HuH-7.5 (cell line): ENCODE data around the gene CDYL.

Experiments
- DNase-seq: peaks from one replicate; pipeline ENCODE4 v3.0.0; 2011; ENCODE audit warnings: low spot score

Gene CDYL

GRCh38 chr6:4776131-4776492 is at the start of gene CDYL:
TSS of gene CDYL (plus strand) at chr6:4776404. CDS start at chr6:4776784, 380 bp downstream.
- peak; percentile 75 for DNase-seq

DNA sequence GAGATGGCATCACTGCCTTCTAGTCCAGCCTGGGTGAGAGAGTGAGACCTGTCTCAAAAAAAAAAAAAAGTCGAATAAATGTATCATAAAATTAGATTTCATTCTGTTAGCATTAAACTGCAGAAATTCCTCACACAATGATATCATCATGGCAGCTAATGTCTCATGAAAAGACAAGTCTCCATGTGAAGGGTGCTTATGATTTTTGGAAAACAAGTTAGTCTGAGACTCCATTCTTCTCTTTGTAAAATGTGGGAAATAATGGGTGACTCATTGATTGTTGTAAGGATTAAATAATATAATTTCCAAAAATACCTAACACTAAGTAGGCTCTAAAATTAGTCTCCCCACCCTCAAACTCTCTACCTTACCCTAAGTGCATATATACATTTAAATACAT is 49.6 kb upstream of the CDYL start:
- DNase-seq: no peak

GRCh38 chr6:4727217-4727616 is 49.0 kb upstream of the CDYL start:
- DNase-seq: no peak

DNA sequence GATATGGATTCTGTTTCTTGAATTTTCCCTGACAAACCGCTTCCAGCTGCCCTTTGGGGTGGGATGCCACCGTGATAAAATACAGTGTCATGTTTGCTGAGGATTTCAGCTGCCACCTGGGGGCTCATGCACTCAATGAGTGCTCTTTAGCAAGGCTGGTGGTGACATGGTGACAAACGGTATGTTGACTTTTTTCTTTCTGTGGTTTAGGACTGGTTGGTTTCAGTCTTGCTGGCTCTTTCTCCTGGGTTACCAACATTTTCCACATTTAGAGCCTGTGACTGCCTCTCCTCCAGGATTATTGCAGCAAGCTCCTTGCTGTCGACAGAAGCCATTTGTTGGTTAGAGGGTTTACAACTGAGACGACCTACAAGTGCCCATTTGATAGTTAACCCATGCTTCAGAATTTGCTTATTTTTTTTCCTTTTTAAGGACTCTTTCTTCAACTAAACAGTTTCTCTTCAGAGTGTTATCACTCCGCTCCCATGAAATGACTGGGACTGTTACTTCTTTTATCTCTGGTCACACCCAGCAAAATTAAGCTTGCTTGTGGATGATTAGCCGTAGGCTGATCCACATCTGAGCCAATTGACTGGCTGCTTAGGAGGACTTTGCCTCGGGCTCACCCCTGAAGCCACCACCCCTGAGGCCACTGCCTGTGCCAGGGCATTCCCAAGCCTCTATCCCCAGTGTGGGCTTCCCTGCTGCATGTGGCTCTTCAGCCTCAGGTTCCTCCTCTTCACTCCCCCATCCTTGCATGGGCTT is 48.4 kb upstream of the CDYL start:
- no peak for DNase-seq

GRCh38 chr6:4728436-4728769 is 47.8 kb upstream of the CDYL start:
- DNase-seq: no peak

DNA sequence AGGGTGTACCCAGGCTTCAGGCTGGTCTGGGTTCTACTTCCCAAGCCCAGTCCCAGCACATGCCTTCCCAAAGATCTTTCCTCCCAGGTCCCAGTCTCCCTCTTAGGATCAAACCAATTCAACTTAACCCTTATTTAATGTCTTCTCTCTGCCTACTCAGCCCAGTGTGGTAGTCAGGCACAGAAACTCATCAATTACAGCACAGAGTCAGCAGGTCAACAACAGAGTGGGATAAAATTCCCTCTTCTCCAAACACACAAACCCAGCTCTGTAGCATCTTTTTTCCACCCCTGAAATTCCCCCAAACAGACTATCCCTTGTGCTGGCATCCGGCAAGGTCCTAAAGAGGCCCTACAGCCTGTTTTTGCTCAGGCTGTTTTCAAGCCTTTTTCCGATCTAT is 47.3 kb upstream of the CDYL start:
- DNase-seq: no peak

DNA sequence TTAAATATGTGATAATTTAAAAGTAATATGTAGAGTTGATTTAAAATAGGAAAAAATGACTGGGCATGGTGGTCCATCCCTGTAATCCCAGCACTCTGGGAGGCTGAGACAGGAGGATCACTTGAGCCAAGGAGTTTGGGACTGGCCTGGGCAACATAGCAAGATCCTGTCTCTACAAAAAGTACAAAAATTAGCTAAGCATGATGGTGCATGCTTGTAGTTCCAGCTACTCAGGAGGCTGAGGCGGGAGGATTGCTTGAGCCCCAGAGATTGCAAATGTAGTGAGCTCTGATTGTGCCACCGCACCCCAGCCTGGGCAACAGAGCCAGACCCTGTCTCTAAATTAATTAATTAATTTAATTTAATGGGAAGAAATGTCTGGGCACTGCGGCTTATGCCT is 44.2 kb upstream of the CDYL start:
- no peak for DNase-seq

GRCh38 chr6:4732691-4733315 is 43.4 kb upstream of the CDYL start:
- no peak for DNase-seq

GRCh38 chr6:4736371-4736873 is 39.8 kb upstream of the CDYL start:
- no peak for DNase-seq

- no peak for DNase-seq
These were observed 36.2 kb upstream of the CDYL start for GRCh38 chr6:4740032-4740431.

GRCh38 chr6:4743062-4743461 is 33.1 kb upstream of the CDYL start:
- no peak for DNase-seq

DNA sequence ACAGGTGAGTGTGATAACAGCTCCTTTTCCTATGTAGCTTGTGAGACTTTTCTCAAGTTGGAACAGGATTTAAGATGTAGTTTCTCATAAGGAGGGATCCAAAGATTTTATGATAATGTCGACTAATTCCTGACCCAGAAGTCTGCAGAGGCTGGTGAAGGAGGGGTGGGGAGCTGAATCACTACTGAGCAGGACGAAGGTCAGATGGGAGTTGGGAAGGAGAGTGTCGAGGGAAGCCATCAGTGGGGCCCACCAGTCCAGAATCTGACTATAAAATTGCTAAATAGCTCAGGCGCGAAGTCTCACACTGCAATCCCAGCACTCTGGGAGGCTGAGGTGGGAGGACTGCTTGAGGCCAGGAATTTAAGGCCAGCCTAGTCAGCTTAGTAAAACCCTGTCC is 32.3 kb upstream of the CDYL start:
- no peak for DNase-seq

DNA sequence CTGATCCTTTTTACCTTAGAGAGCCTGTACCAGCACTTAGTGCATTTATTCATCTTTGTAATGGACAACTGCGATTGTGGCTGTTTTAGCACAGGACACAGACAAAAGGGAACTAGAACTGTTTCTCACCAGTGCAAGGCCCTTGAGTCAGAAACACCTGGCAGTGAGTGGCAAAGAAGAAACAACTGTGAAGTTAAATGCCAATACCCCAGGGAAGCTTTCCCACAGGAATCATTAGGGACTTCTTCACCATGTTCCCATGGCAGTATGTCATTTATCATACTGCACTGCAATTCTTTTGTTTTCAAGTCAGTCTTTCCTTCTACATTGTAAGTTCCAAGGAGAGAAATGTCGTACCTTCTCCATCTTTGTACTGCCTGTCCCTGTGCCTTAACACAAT is 28.6 kb upstream of the CDYL start:
- DNase-seq: no peak

- no peak for DNase-seq
These were observed 24.3 kb upstream of the CDYL start for GRCh38 chr6:4751823-4752464.

DNA sequence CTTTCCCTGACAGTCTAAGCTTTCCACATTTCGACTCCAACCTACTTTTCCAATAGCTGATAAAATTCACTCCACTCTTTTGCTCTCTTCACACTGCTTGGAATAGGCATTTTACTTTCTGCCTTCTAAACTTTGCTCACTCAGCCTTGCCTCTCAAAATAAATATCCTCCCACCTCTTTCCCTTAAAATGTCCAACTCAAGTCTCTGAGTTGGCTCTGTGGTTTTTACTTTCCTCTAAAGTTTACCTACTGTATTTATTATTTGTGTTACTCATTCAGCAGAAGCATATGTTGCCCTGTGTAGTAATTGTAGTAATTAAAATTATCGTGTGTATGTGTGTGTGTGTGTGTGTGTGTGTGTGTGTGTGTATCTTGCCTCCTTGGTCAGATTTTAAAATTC is 20.0 kb upstream of the CDYL start:
- DNase-seq: no peak

- DNase-seq: no peak
These were observed 16.2 kb upstream of the CDYL start for GRCh38 chr6:4759997-4760396.

DNA sequence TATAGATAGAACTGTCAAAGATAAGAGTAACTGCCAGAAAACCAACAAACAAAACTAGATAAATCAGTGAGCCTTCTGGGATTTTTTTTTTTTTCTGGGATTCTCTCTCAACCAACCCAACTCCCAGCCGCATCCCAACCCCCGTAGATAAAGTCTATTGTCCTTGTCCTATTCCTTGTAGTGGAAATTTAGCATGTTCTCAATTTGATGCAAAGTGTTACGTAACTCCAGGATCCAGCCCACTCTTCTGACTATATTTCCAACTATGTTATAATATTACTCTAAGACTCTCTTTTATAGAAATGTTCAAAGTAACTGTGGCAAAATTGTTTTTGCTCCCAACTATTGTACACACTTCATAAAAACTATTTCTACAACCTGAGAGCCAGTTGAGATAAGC is 15.4 kb upstream of the CDYL start:
- DNase-seq: no peak

DNA sequence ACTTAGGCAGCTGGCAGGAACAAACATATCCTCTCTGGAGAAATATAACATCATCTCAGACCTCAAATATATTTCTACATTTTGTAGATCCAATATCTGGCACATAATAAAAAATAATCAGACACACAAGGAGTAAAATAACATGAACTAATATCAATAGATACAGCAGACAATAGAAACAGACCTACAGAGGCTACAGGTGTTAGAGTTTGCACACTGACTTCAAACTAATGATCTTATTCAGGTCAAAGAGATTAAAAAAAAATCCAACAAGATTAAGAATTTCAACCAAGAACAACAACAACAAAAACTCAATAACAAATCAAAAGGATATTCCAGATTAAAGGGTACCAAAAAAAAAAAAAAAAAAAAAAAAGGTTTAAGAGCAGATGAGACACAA is 13.9 kb upstream of the CDYL start:
- DNase-seq: no peak

DNA sequence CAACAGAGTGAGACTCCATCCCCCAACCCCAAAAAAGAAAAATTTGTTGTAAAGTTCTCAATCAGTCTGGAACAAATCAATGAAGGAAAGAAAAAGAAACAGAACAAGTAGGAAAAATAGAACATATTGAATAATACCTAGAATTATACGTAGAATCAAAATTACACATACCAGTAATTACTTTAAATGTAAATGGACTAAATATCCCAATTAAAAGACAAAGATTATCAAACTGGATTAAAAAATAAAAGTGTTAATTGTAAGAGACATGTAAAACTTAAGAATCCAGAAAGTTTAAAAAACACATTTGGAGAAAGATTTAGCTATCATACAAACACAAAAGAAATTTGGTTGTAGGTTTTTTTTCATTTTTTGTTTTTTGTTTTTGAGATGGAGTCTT is 12.3 kb upstream of the CDYL start:
- no peak for DNase-seq

DNA sequence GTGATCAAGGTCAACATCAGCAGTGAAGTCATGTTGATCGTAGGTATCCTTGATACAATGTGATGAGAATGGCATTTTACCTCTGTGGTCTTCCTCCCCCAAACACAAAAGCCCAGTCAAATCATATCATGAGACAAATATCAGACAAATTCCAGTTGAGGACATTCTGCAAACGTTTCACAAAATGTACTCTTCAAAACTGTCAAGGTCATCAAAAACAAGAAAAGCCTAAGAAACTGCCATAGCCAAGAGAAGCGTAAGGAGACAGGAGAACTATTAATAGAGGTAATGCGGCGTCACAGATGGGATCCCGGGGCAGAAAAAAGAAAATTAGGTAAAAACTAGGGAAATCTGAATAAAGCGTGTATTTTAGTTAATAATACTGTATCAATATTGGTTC is 7.4 kb upstream of the CDYL start:
- no peak for DNase-seq

- DNase-seq: no peak
These were observed 3.5 kb upstream of the CDYL start for GRCh38 chr6:4772750-4773149.

DNA sequence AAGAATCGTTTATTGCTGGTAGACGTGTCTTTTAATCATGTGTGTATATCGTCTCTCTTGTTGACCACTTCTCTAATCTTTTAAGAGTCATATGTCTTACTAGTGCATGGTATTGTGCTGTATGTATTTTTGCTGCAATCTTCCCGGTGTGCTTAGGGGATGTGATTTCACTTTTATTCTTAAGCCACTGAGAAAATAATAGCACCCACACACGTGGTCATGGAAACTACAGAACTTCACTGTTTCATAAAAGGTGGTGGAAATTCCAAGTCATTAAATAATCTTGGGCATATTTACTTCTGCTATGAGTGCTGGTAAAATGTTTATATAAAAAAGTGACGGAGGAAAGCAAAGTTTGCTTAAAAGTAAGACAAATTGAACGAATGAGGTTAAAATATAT is 3.0 kb upstream of the CDYL start:
- no peak for DNase-seq

GRCh38 chr6:4774296-4774695 is 1.9 kb upstream of the CDYL start:
- DNase-seq: no peak
